ENCODE data around the gene MBD2. TPM values are rescaled to one million over a fixed set of nuclear protein-coding genes. Genes with fewer than 3 reads are reported as not detected.

MBD2 gene
- total RNA-seq, 2 experiments from 2014 or later = 39.2 to 176 TPM

DNA sequence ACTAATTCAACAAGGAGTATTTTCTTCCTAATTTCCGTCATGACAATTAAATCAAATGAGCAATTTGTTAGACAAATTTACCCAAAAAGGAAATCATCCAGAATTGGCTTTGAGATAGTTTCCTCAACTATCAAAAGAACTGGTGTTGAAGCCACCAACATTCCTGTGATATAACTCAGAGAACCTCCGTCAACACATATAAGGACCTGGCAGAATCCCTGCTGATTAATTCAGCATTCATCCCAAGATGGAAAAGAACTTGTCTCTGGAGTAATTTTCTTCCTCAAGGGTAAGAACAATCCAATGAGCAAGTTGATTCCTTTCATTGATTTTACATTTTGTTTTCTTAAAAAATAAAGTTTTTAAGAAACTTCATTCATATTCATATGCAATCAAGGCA, 62.0 kb downstream of the MBD2 start:
- H3K4me3 ChIP-seq (ENCODE audit: low read depth, low read length, poor library complexity, severe bottlenecking) = no peak overlapping the region
- H2AFZ ChIP-seq (ENCODE audit: low read length) = no peak overlapping the region
- no peaks in the 10 kb centered on the region for H3K9me3 ChIP-seq (ENCODE audit: low read length)
- no peaks in the 10 kb centered on the region for H3K9me2 ChIP-seq (ENCODE audit: insufficient read depth, low read length)
- peaks cover 99% of the 10 kb centered on the region for H3K36me3 ChIP-seq (ENCODE audit: insufficient read depth, low read length)
- no TSS peak for BruUV-seq (replicated peaks)
- no peak overlapping the region for H3K4me2 ChIP-seq (ENCODE audit: low read length)
- no peaks in the 10 kb centered on the region for H4K20me1 ChIP-seq (ENCODE audit: insufficient read depth, low read length)
- H3K27ac ChIP-seq (ENCODE audit: low read depth, low read length, poor library complexity, severe bottlenecking) = no peak overlapping the region
- H3K79me2 ChIP-seq (ENCODE audit: insufficient read depth, low read depth, low read length) = peaks cover 16% of the 10 kb centered on the region; the same call in 1 of the 2 replicates
- DNase-seq (ENCODE audit: low spot score) = no peak
- ChIA-PET CTCF (ENCODE audit: unreplicated experiment) (no interaction called here), POLR2A (no interaction called here)
- TF ChIP-seq, protein P1, sequence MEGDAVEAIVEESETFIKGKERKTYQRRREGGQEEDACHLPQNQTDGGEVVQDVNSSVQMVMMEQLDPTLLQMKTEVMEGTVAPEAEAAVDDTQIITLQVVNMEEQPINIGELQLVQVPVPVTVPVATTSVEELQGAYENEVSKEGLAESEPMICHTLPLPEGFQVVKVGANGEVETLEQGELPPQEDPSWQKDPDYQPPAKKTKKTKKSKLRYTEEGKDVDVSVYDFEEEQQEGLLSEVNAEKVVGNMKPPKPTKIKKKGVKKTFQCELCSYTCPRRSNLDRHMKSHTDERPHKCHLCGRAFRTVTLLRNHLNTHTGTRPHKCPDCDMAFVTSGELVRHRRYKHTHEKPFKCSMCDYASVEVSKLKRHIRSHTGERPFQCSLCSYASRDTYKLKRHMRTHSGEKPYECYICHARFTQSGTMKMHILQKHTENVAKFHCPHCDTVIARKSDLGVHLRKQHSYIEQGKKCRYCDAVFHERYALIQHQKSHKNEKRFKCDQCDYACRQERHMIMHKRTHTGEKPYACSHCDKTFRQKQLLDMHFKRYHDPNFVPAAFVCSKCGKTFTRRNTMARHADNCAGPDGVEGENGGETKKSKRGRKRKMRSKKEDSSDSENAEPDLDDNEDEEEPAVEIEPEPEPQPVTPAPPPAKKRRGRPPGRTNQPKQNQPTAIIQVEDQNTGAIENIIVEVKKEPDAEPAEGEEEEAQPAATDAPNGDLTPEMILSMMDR (conservative IDR thresholded peaks at IDR 0.05; ENCODE audit: low read length) = no peak
- no peak for TF ChIP-seq EZH2phosphoT487 (IDR thresholded peaks at IDR 0.05; ENCODE audit: borderline replicate concordance, low read depth, low read length)
- intact Hi-C loops (cut with micrococcal nuclease; ENCODE audit: unreplicated experiment) = no loop called here
- H3K4me1 ChIP-seq (ENCODE audit: insufficient read depth, low read length, poor library complexity, severe bottlenecking) = no peaks in the 10 kb centered on the region

DNA sequence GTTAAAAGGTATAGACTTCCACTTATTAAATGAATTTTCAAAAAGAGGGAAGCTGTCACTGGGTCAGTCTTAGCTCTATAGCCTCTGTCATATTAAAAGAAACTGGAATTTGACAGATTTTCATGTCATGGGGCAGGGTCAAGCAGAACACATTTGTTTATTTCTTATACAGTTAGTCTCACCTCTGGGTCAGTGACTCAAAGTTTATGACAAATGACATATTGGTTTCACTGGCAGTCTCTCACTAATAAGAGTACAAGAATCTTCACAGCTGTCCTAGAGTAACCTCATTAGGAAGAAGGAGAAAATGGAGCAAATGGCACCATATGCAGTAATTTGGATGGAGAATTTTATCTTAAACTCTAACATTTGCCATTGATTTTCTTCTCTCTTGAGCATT, 63.2 kb downstream of the MBD2 start:
- CTCF ChIA-PET (ENCODE audit: unreplicated experiment) = no interaction called here

DNA sequence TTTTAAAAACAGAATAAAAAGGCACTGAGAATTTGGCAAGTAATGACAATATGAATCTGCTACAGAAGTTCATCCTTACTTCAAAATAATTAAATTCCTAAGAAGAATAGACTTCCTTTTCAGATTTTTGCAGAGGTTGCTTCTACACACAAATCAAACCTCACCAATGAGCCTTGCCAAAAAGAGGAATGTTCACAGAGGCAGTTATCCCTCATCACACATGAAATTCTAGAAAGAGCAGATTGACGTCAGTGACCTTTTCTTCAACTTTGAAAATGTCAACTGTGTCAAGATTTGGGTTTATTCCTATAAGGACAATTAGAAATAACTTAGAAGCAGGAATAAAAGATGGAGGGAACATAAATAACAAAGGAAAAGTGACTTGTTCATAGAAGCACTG, 64.6 kb downstream of the MBD2 start:
- H3K36me3 ChIP-seq (ENCODE audit: insufficient read depth, low read length) = peaks cover 96% of the 10 kb centered on the region
- H4K20me1 ChIP-seq (ENCODE audit: insufficient read depth, low read length) = no peaks in the 10 kb centered on the region
- TF ChIP-seq, protein P1 (conservative IDR thresholded peaks at IDR 0.05; ENCODE audit: low read length) = no peak
- no peak for TF ChIP-seq EZH2phosphoT487 (IDR thresholded peaks at IDR 0.05; ENCODE audit: borderline replicate concordance, low read depth, low read length)

More for the DNA sequence above, 63.2 kb downstream of the MBD2 start:
- H3K4me2 ChIP-seq (ENCODE audit: low read length) = no peak overlapping the region
- peaks cover 6% of the 10 kb centered on the region; the same call in 1 of the 2 replicates for H3K79me2 ChIP-seq (ENCODE audit: insufficient read depth, low read depth, low read length)
- DNase-seq (ENCODE audit: low spot score) = no peak
- H3K4me3 ChIP-seq (ENCODE audit: low read depth, low read length, poor library complexity, severe bottlenecking) = no peak overlapping the region
- H3K36me3 ChIP-seq (ENCODE audit: insufficient read depth, low read length) = peaks cover 96% of the 10 kb centered on the region
- intact Hi-C loops (cut with micrococcal nuclease; ENCODE audit: unreplicated experiment) = no loop called here
- TF ChIP-seq, protein P1 (conservative IDR thresholded peaks at IDR 0.05; ENCODE audit: low read length) = no peak
- TF ChIP-seq EZH2phosphoT487 (IDR thresholded peaks at IDR 0.05; ENCODE audit: borderline replicate concordance, low read depth, low read length) = no peak
- no peaks in the 10 kb centered on the region for H3K9me3 ChIP-seq (ENCODE audit: low read length)
- POLR2A ChIA-PET = interaction anchor here (1.6 kb wide), 1 partner anchor 10 kb away, joined by 4 read pairs; no protein-coding TSS in a partner anchor
- no peak overlapping the region for H2AFZ ChIP-seq (ENCODE audit: low read length)
- H3K27ac ChIP-seq (ENCODE audit: low read depth, low read length, poor library complexity, severe bottlenecking) = no peak overlapping the region
- H4K20me1 ChIP-seq (ENCODE audit: insufficient read depth, low read length) = no peaks in the 10 kb centered on the region
- no TSS peak for BruUV-seq (replicated peaks)
- no peaks in the 10 kb centered on the region for H3K4me1 ChIP-seq (ENCODE audit: insufficient read depth, low read length, poor library complexity, severe bottlenecking)
- no peaks in the 10 kb centered on the region for H3K9me2 ChIP-seq (ENCODE audit: insufficient read depth, low read length)

More for the DNA sequence above, 64.6 kb downstream of the MBD2 start:
- Histone ChIP-seq H2AFZ (ENCODE audit: low read length) (no peak overlapping the region), H3K4me3 (ENCODE audit: low read depth, low read length, poor library complexity, severe bottlenecking) (no peak overlapping the region), H3K9me3 (ENCODE audit: low read length) (no peaks in the 10 kb centered on the region), H3K79me2 (ENCODE audit: insufficient read depth, low read depth, low read length) (no peaks in the 10 kb centered on the region; the same call in 1 of the 2 replicates), H3K4me1 (ENCODE audit: insufficient read depth, low read length, poor library complexity, severe bottlenecking) (no peaks in the 10 kb centered on the region), H3K9me2 (ENCODE audit: insufficient read depth, low read length) (no peaks in the 10 kb centered on the region), H3K27ac (ENCODE audit: low read depth, low read length, poor library complexity, severe bottlenecking) (no peak overlapping the region), H3K4me2 (ENCODE audit: low read length) (no peak overlapping the region)
- CTCF ChIA-PET (ENCODE audit: unreplicated experiment) = no interaction called here
- intact Hi-C loops (cut with micrococcal nuclease; ENCODE audit: unreplicated experiment) = no loop called here
- POLR2A ChIA-PET = interaction anchor here (0.8 to 1.6 kb wide), 2 partner anchors 9 to 12 kb away, joined by 4 to 5 read pairs; no protein-coding TSS in a partner anchor
- BruUV-seq (replicated peaks) = no TSS peak
- DNase-seq (ENCODE audit: low spot score) = no peak
